Tibial nerve (tissue), 4 donors: ENCODE results near the gene BNC2. TPM values are rescaled to one million over a fixed set of nuclear protein-coding genes. Genes with fewer than 3 reads are reported as not detected.

Source experiments
- DNase-seq, 2 donors: peaks; one replicate each; pipeline ENCODE4 v3.0.0-alpha.2; 2019; ENCODE audit warnings: low spot score in 2 of 2
- H3K27ac ChIP-seq, 4 donors: fragments of 200-600 bp; sonication (generic) in 3 of 4; one replicate each; pipeline ENCODE4 v1.5.1; 2017 to 2019; ENCODE audit warnings: mild to moderate bottlenecking in 1 of 4
- H3K27me3 ChIP-seq, 2 donors: fragments of 200-600 bp; sonication (generic) in 1 of 2; one replicate each; pipeline versions ENCODE4 v1.5.1 to v1.6.0; 2017 to 2019
- H3K36me3 ChIP-seq, 3 donors: fragments of 200-600 bp; sonication (generic); one replicate each; pipeline ENCODE4 v1.5.1; 2018 to 2019
- H3K4me1 ChIP-seq, 4 donors: fragments of 200-600 bp; sonication (generic) in 3 of 4; one replicate each; pipeline ENCODE4 v1.5.1; 2017 to 2019
- H3K4me3 ChIP-seq, 4 donors: fragments of 200-600 bp; sonication (generic) in 3 of 4; one replicate each; pipeline ENCODE4 v1.5.1; 2017 to 2019; ENCODE audit warnings: mild to moderate bottlenecking in 1 of 4, moderate library complexity in 1 of 4
- H3K9me3 ChIP-seq, 4 donors: fragments of 200-600 bp; sonication (generic) in 3 of 4; one replicate each; pipeline ENCODE4 v1.5.1; 2017 to 2019
- EP300 ChIP-seq, 2 donors: sonication (generic); formaldehyde crosslinking; IDR thresholded peaks; one replicate each; pipeline ENCODE4 v1.6.1; 2017; ENCODE audit warnings: antibody characterized with exemption in 2 of 2, mild to moderate bottlenecking in 1 of 2
- POLR2A ChIP-seq, 2 donors: fragments of 450-650 bp; IDR thresholded peaks; one replicate each; pipeline ENCODE4 v1.6.1; 2017; ENCODE audit warnings: antibody characterized with exemption in 2 of 2, mild to moderate bottlenecking in 2 of 2, moderate library complexity in 2 of 2
- WGBS, 2 donors: methylation state at CpG; one replicate each; pipeline ENCODE4 v1.1.5; 2018; 5-methylcytosine and 5-hydroxymethylcytosine counted together
- total RNA-seq, 4 donors: library from RNA; depleted of rRNA; stranded (reverse); fragments of >200 nt; gene quantifications; one replicate each; pipeline ENCODE4 v1.1.0, GENCODE V29; 2016
- TF ChIP-seq, protein P1 (sequence below), 5 experiments: fragments of 200-600 bp in 3 of 5; fragments of 450-650 bp in 2 of 5; sonication (generic) in 3 of 5; IDR thresholded peaks; one replicate each; pipeline ENCODE4 v1.5.1; 2016 to 2019; ENCODE audit warnings: antibody characterized with exemption in 5 of 5, mild to moderate bottlenecking in 3 of 5, moderate library complexity in 2 of 5

BNC2 gene
- total RNA-seq, 4 donors from 2014 or later = 69.9 to 89.6 (median 88.4) TPM

DNA sequence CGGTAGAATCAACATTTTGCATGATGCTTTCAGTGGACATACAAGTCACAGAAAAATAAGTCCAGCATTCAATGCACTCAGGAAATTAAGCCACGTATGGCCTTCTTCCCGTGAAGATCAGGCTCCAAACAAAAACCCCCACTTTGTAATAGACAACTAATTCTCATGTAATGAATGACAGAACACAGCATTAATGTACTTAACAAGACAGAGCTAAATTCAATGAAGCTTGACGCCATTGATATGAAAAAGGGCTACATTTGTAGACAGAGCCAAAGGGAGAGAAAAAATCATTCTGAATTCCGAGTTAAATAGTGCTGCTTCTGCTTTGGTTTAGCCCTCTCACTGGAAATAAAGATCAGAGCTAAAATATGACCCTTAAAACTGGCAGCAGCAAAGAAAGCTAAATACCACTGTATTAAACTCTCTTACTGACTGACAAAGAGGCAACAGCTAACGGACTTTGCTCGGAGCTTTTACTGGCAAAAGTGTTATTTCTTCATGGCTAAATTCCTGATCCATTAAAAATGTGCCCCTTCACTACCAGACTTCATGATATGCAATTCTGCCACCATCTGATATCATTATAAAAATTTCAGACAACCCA, 250.5 kb downstream of the BNC2 start:
- H3K36me3 ChIP-seq = no peaks in the 10 kb centered on the region
- H3K9me3 ChIP-seq = no peaks in the 10 kb centered on the region
- peak overlapping the region in 2 of 4 donors; percentile 18 to 62 for H3K27ac ChIP-seq
- H3K27me3 ChIP-seq = no peaks in the 10 kb centered on the region
- DNase-seq = no peak
- 40 to 43% methylated on average over 7 of the region's 7 CpGs for WGBS, 2 donors
- no peak overlapping the region for H3K4me3 ChIP-seq
- peaks cover 0 to 30% (median 2%) of the 10 kb centered on the region in 4 donors for H3K4me1 ChIP-seq
- no peak for TF ChIP-seq POLR2A (IDR thresholded peaks at IDR 0.05)
- no peak for TF ChIP-seq EP300 (IDR thresholded peaks at IDR 0.05)
- TF ChIP-seq, protein P1, sequence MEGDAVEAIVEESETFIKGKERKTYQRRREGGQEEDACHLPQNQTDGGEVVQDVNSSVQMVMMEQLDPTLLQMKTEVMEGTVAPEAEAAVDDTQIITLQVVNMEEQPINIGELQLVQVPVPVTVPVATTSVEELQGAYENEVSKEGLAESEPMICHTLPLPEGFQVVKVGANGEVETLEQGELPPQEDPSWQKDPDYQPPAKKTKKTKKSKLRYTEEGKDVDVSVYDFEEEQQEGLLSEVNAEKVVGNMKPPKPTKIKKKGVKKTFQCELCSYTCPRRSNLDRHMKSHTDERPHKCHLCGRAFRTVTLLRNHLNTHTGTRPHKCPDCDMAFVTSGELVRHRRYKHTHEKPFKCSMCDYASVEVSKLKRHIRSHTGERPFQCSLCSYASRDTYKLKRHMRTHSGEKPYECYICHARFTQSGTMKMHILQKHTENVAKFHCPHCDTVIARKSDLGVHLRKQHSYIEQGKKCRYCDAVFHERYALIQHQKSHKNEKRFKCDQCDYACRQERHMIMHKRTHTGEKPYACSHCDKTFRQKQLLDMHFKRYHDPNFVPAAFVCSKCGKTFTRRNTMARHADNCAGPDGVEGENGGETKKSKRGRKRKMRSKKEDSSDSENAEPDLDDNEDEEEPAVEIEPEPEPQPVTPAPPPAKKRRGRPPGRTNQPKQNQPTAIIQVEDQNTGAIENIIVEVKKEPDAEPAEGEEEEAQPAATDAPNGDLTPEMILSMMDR (IDR thresholded peaks at IDR 0.05) = no peak

DNA sequence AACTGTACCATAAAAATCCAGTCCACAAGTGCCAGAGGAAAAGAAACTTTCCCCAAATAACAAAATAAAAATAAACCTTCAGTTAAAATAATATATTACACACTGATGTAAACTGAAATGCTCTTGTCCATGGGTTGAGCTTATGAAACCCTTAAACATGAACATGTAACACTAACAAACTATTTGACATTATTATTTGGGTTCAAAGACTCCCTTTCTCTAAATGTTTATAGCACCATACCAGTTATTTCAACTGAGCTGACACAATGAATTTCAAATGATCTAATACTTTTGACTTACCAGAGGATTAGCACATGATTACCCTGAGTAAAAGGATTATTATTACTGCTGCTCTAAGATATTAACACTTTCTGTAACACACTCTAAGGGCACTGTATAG, 251.1 kb downstream of the BNC2 start:
- Histone ChIP-seq H3K27ac (peak overlapping the region in 2 of 4 donors; percentile 18 to 62), H3K4me3 (no peak overlapping the region), H3K27me3 (no peaks in the 10 kb centered on the region), H3K9me3 (no peaks in the 10 kb centered on the region), H3K36me3 (no peaks in the 10 kb centered on the region), H3K4me1 (peaks cover 0 to 27% (median 2%) of the 10 kb centered on the region in 4 donors)
- DNase-seq = no peak
- no peak for TF ChIP-seq POLR2A (IDR thresholded peaks at IDR 0.05)
- TF ChIP-seq, protein P1 (IDR thresholded peaks at IDR 0.05) = no peak
- no peak for TF ChIP-seq EP300 (IDR thresholded peaks at IDR 0.05)

DNA sequence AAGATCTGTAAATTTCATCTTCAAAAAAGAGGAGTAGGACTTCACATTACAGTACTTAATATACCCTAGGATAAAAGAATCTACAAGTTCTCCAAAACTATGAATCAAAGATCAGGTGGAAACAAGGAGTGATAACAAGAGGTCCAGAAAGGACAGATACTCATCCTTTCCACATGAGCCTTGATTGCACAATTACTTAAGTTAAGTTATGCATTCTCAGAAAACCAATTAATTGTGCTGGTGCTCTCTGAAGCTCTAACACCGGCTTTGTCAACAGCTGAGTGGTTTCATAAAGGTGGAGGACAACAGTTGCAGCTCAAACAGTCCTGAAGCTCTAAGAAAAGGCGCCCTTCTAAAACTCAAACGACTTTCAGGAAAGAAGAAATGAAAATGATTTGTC, 251.9 kb downstream of the BNC2 start:
- Histone ChIP-seq H3K36me3 (no peaks in the 10 kb centered on the region), H3K4me3 (no peak overlapping the region), H3K9me3 (no peaks in the 10 kb centered on the region), H3K27ac (peak overlapping the region in 2 of 4 donors; percentile 18 to 62), H3K4me1 (peaks cover 0 to 27% (median 2%) of the 10 kb centered on the region in 4 donors), H3K27me3 (no peaks in the 10 kb centered on the region)
- no peak for DNase-seq
- no peak for TF ChIP-seq EP300 (IDR thresholded peaks at IDR 0.05)
- no peak for TF ChIP-seq POLR2A (IDR thresholded peaks at IDR 0.05)
- TF ChIP-seq, protein P1 (IDR thresholded peaks at IDR 0.05) = no peak
- WGBS, 2 donors = 74 to 77% methylated on average over 3 of the region's 3 CpGs

DNA sequence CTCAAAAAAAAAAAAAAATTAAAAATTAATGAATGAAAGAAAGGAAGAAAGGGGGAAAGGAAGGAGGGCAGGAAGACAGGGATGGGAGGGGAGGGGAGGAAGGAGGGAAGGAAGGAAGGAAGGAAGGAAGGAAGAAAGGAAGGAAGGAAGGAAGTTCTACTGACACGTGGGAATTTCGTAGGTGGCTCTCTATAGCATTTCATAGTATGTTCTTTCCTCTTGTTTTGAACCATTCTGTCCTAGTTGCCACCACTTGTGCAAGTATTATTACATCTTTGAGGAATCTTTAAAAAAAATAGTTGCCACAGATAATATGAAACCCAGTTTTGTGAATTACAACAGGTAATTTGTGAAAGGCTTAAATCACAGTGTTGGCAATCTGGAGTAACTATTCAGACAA, 253.8 kb downstream of the BNC2 start:
- DNase-seq = no peak
- WGBS, 2 donors = 81 to 90% methylated on average over 2 of the region's 2 CpGs
- Histone ChIP-seq H3K36me3 (no peaks in the 10 kb centered on the region), H3K27me3 (no peaks in the 10 kb centered on the region), H3K27ac (no peak overlapping the region), H3K4me3 (no peak overlapping the region), H3K4me1 (peaks cover 0 to 33% (median 2%) of the 10 kb centered on the region in 4 donors), H3K9me3 (no peaks in the 10 kb centered on the region)
- TF ChIP-seq, protein P1 (IDR thresholded peaks at IDR 0.05) = no peak
- no peak for TF ChIP-seq EP300 (IDR thresholded peaks at IDR 0.05)

DNA sequence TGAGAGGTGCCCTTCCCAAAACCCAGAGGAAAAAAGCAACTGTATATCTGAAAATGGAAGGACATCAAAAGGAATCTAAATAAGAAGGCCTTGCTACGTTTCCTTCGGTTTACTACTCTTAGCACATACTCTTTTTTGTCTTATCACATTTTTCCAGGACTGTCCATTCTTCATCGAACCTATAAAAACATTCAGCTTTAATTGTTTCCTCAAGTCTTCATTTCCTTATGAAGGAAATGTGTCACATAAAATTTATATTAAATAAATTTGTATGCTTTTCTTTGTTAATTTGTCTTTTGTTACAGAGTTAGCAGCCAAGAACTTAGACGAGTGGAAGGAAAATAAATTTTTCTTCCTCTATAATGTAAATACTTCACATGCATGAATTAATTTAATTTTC, 255.0 kb downstream of the BNC2 start:
- WGBS, 2 donors = 72 to 78% methylated on average over 4 of the region's 4 CpGs
- Histone ChIP-seq H3K4me1 (peaks cover 0 to 33% (median 2%) of the 10 kb centered on the region in 4 donors), H3K27me3 (no peaks in the 10 kb centered on the region), H3K27ac (no peak overlapping the region), H3K4me3 (no peak overlapping the region), H3K36me3 (no peaks in the 10 kb centered on the region), H3K9me3 (no peaks in the 10 kb centered on the region)
- no peak for DNase-seq
- TF ChIP-seq EP300 (IDR thresholded peaks at IDR 0.05) (no peak), POLR2A (IDR thresholded peaks at IDR 0.05) (no peak)
- TF ChIP-seq, protein P1 (IDR thresholded peaks at IDR 0.05) = no peak
